HG03520 (cell line): ENCODE measurements around the gene MTSS2.

Experiments used
- ATAC-seq: cut with Tn5 transposase; IDR thresholded peaks from one replicate; pipeline ENCODE4 v1.9.1; 2021; ENCODE audit warnings: mild to moderate bottlenecking, moderate library complexity; ENCODE audit not compliant: unreplicated experiment

MTSS2 gene

GRCh38 chr16:70687102-70687511 is 1.3 kb upstream of the MTSS2 start:
- ATAC-seq = no peak

- no peak for ATAC-seq
These were observed 686 bp upstream of the MTSS2 start for GRCh38 chr16:70686376-70687101.

DNA sequence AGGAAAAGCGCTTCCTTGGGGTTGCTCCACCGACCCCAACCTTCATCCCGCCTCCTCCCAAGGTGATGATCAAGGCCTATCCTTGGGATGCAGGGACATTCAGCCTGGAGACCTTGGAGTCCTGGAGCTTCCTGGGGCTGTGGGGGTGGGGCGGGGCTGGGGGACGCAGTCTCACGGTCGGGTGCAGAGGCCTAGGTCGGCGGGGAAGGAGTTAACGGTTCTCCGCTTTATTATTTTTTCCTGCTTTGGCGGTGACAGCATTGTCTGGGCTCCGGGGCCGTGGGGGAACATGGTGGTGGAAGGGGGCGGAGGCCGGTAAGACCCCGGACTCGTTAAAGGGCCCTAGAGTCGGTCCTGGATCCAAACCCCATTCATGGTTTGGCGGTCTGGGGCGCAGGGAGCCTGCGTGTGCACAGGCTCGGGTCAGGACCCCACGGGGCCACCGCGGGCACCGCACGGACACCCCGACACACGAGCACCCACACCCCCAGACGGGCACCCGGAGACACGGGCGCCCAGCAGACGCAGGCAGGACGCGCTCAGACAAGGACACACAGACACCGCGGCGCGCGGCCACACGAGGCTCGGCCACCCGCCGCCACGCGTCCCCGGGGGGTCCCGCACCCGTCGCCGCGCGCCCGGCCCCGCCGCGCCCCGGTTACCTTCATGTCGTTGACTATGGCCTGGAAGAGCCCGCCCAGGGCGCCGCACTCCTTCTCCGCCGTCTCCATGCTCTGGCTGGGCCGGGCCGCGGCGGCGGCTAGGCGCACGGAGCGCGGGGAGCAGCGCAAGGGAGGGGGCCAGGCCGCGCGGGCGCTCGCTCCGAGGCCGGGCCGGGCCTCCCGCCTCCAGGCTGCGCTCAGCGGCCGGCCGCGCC is 554 bp downstream of the MTSS2 start:
- ATAC-seq = no peak

GRCh38 chr16:70684146-70685060 is 1.4 kb downstream of the MTSS2 start:
- ATAC-seq = no peak

GRCh38 chr16:70683146-70683944 is 2.5 kb downstream of the MTSS2 start:
- no peak for ATAC-seq

DNA sequence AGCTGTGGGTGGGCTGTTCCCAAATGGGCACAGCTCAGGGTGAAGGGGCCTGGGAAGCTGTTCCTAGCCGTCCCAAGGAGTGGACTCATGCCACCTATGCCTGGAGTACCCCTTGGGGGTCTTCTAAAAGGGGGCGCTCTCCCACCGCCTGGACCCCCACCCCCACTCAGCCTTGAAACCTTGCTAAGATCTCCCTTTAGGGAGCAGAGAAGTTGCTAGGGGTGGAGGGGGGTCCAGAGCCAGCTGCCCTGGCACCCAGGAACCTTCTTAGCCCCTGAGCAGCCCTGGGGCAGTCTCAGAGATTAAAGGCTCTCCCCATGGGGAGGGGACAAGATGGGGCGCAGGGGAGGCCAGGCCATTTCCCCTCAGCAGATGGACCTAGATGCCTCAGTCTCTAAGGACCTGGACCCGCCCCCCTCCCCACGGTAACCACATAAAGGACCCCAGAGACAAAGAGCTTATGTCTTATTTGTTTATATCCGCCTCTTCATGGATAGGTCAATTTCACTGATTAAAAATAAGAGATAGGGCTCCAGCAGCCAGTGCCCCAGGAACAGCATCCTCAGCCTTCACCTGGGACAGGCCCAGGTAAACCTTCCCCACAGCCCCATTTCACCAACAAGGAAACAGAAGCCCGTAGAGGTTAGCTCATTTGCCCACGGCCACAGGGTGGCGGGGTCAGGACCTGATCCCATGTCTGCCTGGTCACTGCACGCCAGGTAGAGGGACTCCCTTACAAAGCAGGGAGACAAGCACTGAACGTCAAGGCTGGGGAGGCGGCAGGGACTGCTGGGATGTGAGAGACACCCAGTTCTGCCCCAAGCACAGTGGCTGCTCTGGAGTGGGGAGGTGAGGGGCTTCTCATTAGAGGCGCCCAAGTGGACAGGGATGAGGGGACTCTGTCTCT is 3.4 kb downstream of the MTSS2 start:
- ATAC-seq = no peak

GRCh38 chr16:70681382-70682238 is 4.2 kb downstream of the MTSS2 start:
- no peak for ATAC-seq

DNA sequence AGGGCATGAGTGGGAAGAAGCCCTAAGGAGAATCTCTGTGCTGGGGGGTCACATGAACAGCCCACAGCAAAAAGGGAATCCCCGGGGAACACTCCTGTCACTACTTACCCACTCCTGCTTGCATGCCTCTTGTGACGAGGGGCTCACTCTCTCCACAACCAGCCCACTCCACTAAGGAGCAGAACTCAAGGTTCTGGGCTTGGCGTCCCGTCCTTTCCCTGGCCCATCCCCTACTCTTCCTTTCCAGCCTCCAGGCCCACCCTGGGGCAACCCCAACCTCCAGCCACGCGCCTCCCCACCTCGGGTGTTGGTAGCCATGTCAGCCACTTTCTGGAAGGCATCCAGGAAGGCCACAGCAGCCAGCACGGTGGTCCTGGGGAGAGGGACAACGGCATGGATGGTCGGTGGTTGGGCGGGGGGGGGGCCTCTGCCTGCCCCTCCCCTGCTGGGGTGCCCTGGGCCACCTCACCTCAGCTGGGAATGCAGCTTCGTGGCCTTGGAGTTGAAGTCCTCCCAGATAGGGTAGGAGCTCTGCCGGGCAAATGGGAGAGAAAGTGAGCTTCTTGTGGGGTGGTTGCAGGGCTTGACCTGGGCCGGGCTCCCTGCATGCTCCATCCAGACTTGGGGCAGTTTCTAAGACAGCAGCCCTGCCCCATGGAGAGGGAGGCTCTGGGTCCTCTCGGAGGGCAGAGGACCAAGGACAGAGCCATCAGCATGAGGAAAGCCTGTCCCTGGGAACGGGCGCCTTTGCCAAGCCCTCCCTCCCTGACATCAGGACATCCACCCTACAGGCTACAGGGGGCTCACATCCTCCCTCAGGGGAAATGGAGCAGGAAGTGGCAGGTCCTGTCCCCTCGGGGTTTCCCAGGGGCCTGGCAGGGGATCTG is 5.1 kb downstream of the MTSS2 start:
- no peak for ATAC-seq

GRCh38 chr16:70679671-70680494 is 6.0 kb downstream of the MTSS2 start:
- ATAC-seq = no peak

DNA sequence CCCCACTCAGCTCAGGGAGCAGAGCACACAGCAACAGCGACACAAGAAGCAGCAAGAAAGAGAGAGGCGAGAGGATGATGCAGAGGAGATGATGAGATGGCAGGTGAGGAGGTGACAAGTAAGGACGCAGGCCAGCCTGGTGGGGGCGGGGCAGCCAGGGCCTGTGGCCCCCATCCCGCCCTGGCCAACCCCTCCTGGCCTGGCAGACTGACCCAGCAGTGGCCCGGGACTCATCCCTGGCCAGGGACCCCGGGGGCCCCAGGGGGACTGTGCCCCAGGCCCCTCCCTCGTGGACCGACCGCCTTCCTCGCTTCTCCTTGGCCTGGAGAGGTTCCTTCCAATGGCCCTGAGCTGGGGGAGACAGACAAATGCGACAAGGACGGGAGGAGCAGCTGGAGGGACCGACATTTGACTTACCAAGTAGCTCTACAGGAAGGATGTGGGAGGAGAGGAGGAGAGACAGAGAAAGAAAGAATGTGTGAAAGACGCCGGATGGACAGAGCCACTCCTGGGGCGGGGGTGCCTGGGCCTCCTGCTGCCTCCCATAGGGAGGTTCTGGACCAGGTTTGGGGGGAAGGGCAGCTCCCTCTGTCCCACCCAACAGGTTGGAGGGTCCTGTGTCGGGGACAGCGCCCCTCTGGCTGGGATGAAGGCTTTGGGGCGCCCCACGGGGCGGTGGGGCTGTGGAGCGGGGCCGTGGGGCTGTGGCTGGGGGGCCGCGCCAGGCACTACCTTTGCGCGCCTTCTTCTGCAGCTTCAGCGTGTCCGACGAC is 6.8 kb downstream of the MTSS2 start:
- ATAC-seq = no peak

DNA sequence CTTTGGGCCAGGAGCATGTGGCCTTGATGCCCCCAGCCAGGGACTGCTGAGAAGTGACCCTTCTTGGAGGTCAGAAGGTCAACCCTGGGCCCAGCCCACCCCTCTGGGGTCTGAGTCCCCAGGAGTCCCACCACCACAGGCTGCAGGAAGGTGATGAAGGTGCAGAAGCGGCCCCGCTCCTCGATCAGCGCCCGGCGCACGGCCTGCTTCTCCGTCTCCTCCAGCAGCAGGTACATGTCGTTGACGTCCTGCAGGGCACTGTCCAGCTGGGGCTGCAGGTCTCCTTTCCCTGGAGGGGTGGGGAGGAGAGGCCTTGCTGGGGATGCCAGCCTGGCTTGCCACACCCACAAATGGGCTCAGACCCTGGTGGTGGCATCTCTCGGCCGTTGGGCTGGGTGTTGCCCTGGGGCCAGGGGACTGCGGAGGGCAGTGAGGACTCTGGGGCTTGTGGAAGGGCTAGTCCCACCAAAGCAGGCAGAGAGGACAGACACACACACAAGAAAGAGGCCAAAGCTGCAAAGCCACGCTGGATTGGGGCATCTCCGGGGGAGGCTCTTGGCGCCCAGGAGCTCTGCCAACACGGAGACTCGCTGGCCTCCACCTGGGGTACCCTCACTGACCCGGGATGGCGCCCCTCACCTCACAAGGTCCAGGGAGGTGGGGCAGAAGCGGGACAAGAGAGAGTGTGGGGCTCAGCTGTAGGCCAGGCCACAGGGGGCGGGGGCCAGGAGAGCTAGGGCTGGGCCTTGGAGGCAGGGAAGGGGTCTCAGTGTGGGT is 7.5 kb downstream of the MTSS2 start:
- no peak for ATAC-seq

DNA sequence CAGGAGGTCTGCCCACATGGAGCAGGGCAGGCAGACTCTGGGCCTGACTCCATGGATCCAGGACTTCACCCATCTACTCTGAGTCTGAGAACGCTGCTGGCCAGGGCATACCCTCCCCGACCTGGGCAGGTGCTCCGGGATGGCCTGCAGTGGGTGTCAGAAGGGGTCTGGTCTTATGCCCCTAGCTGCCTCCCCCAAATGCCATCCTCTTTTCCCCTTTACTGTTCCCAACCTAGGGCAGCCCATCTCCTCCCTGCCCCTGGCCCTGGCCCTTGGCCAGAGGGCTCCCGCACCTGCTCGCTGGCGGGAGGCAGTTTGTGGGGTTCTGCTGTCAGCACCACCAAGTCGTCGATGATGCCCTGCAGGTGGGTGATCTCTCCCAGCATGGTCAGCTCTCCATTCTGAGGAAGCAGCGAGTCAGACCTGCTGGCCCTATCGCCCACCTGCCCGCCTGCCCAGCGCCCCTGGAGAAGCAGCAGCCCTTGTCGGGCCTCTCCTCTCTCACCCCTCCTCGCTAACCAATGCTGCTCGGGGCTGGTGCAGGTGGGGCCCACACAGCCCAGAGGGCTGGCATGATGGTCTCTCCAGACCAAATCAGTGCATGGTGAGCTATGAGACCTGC is 8.2 kb downstream of the MTSS2 start:
- no peak for ATAC-seq

- no peak for ATAC-seq
These were observed 9.0 kb downstream of the MTSS2 start for GRCh38 chr16:70676675-70677498.
